Gastroesophageal sphincter (tissue), 3 donors: ENCODE results near the gene ARPC5.

ENCODE experiments used
- EP300 ChIP-seq: sonication (generic); formaldehyde crosslinking; IDR thresholded peaks from one replicate; pipeline ENCODE4 v1.6.1; 2017; ENCODE audit warnings: antibody characterized with exemption, mild to moderate bottlenecking
- POLR2A ChIP-seq, 2 donors: fragments of 450-650 bp; IDR thresholded peaks; one replicate each; pipeline ENCODE4 v1.6.1; 2017; ENCODE audit warnings: antibody characterized with exemption in 2 of 2, mild to moderate bottlenecking in 2 of 2, moderate library complexity in 1 of 2
- POLR2AphosphoS5 ChIP-seq: sonication (generic); formaldehyde crosslinking; IDR thresholded peaks from one replicate; pipeline ENCODE4 v1.6.1; 2017; ENCODE audit warnings: antibody characterized with exemption
- TF ChIP-seq, protein P1 (sequence below), 4 experiments: fragments of 200-600 bp in 2 of 4; fragments of 450-650 bp in 2 of 4; sonication (generic) in 1 of 4; IDR thresholded peaks; one replicate each; pipeline ENCODE4 v1.5.1; 2017 to 2019; ENCODE audit warnings: antibody characterized with exemption in 4 of 4, mild to moderate bottlenecking in 2 of 4, moderate library complexity in 2 of 4

- TF ChIP-seq POLR2AphosphoS5: no peak
- TF ChIP-seq EP300: no peak
- TF ChIP-seq, protein P1, sequence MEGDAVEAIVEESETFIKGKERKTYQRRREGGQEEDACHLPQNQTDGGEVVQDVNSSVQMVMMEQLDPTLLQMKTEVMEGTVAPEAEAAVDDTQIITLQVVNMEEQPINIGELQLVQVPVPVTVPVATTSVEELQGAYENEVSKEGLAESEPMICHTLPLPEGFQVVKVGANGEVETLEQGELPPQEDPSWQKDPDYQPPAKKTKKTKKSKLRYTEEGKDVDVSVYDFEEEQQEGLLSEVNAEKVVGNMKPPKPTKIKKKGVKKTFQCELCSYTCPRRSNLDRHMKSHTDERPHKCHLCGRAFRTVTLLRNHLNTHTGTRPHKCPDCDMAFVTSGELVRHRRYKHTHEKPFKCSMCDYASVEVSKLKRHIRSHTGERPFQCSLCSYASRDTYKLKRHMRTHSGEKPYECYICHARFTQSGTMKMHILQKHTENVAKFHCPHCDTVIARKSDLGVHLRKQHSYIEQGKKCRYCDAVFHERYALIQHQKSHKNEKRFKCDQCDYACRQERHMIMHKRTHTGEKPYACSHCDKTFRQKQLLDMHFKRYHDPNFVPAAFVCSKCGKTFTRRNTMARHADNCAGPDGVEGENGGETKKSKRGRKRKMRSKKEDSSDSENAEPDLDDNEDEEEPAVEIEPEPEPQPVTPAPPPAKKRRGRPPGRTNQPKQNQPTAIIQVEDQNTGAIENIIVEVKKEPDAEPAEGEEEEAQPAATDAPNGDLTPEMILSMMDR (IDR thresholded peaks at IDR 0.05): no peak
- no peak for TF ChIP-seq POLR2A (IDR thresholded peaks at IDR 0.05)
These were observed 49.1 kb downstream of the ARPC5 start for GRCh38 chr1:183586455-183586854.
